OCI-LY7 (cell line): Measurements from ENCODE around the gene NOXA1.

Experiments
- EZH2phosphoT487 ChIP-seq: fragments of 200-600 bp; sonication (generic); IDR thresholded peaks from 2 replicates; pipeline ENCODE4 v1.6.1; 2018; ENCODE audit warnings: low read depth, borderline replicate concordance, mild to moderate bottlenecking, mixed run types, antibody characterized with exemption, low read length, moderate library complexity, mixed read lengths
- TF ChIP-seq, protein P1 (sequence below): fragments of 200-600 bp; sonication (generic); conservative IDR thresholded peaks from 2 replicates; pipeline ENCODE4 v1.5.1; 2014; ENCODE audit warnings: mild to moderate bottlenecking, antibody characterized with exemption, low read length, moderate library complexity, mixed read lengths

DNA sequence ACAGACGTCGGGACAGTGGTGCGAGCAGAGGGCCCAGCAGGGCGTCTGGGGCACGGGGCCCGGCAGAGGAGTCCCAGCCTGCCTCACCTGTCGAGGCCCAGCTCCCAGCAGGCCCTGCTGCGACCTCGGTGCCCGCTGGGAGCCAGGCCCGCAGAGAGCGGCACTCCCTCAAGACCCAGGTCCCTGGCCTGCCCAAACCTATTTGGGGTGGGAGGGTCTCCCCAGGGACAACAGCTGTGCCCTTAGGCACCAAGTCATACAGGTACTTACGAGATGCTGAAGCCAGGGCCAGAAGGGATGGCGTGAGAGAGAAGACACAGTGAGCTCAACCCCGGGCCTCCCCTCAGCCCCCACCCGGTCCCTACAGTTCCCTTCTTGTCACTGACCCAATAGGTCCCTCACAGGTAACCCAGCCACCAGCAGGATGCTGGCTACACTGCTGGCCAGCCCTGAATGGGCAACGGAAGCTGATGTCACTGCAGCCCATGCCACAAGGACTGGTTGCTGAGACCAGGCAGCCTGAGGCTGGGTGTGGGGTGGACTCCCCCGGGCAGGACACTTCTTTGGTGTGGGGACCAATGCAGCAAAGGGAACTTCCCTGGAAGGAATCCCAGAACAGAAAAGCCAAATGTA is 32.3 kb downstream of the NOXA1 start:
- TF ChIP-seq, protein P1, sequence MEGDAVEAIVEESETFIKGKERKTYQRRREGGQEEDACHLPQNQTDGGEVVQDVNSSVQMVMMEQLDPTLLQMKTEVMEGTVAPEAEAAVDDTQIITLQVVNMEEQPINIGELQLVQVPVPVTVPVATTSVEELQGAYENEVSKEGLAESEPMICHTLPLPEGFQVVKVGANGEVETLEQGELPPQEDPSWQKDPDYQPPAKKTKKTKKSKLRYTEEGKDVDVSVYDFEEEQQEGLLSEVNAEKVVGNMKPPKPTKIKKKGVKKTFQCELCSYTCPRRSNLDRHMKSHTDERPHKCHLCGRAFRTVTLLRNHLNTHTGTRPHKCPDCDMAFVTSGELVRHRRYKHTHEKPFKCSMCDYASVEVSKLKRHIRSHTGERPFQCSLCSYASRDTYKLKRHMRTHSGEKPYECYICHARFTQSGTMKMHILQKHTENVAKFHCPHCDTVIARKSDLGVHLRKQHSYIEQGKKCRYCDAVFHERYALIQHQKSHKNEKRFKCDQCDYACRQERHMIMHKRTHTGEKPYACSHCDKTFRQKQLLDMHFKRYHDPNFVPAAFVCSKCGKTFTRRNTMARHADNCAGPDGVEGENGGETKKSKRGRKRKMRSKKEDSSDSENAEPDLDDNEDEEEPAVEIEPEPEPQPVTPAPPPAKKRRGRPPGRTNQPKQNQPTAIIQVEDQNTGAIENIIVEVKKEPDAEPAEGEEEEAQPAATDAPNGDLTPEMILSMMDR, result no peak
- no peak for TF ChIP-seq EZH2phosphoT487
